ENCODE data around the gene IFT27.

Gene IFT27

DNA sequence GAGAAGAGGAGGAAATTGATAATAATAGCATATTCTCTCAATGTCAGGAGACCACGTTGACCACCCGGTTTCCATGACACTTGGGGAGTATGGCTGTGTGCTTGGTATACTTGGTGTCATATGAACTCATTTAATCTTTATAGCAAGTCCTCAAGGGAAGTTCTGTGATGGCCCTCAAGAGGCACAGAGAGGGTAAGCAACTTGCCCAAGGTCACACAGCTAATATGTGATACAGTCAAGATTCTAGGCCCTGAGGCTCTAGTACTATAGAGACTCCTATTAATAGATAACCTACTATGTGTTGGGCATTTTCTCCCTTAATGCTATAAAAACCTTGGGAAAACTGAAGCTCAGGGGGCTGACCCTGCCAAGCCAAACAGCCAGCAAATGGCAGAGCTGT, 61.8 kb downstream of the IFT27 start:
- no peak for DNase-seq

DNA sequence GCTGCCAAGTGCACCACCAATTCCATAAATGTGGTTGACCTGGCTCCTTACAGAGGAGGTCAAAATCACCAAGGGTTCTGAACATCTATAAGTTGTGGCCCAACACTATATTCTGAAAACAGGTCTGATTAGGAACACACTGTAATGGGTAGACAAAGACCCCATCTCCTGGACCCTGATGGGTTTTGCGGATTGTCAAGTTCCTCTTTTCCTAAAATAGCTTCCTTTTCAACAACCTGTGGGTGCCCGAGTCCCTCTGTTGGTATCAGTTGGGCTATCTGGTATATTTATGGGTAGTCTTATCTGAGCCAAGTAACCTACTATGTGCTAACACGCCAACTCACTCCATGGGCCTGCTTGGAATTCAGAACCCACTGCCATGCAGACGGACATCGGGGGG, 62.5 kb downstream of the IFT27 start:
- no peak for DNase-seq

Measured in inflammatory macrophage treated with lipopolysaccharide for 4 hours (primary cell).